Measurements from ENCODE around the gene BACH1. TPM values are rescaled to one million over a fixed set of nuclear protein-coding genes. Genes with fewer than 3 reads are reported as not detected.

BACH1 gene
- total RNA-seq, 1 experiment from 2014 or later, result 48.7 TPM

- no peak overlapping the region for H3K27ac Mint-ChIP-seq
- TF ChIP-seq EMX1 (CRISPR knock-in tag; IDR thresholded peaks at IDR 0.05), result no peak
- TF ChIP-seq, protein P1, sequence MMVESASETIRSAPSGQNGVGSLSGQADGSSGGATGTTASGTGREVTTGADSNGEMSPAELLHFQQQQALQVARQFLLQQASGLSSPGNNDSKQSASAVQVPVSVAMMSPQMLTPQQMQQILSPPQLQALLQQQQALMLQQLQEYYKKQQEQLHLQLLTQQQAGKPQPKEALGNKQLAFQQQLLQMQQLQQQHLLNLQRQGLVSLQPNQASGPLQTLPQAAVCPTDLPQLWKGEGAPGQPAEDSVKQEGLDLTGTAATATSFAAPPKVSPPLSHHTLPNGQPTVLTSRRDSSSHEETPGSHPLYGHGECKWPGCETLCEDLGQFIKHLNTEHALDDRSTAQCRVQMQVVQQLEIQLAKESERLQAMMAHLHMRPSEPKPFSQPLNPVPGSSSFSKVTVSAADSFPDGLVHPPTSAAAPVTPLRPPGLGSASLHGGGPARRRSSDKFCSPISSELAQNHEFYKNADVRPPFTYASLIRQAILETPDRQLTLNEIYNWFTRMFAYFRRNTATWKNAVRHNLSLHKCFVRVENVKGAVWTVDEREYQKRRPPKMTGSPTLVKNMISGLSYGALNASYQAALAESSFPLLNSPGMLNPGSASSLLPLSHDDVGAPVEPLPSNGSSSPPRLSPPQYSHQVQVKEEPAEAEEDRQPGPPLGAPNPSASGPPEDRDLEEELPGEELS (CRISPR knock-in tag; IDR thresholded peaks at IDR 0.05), result no peak
- TF ChIP-seq, protein P2, sequence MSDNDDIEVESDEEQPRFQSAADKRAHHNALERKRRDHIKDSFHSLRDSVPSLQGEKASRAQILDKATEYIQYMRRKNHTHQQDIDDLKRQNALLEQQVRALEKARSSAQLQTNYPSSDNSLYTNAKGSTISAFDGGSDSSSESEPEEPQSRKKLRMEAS (CRISPR knock-in tag; IDR thresholded peaks at IDR 0.05), result no peak
- no peak for TF ChIP-seq HMGA2 (CRISPR knock-in tag; IDR thresholded peaks at IDR 0.05)
- ATAC-seq, result no peak
- H3K27me3 Mint-ChIP-seq (ENCODE audit: low read depth), result peaks cover 15% of the 10 kb centered on the region
- no peak for DNase-seq (ENCODE audit: low spot score)
- H3K4me1 Mint-ChIP-seq, result peaks cover 33% of the 10 kb centered on the region
- no peaks in the 10 kb centered on the region for H3K9me3 Mint-ChIP-seq
- no peak overlapping the region for H3K4me3 Mint-ChIP-seq
- ChIA-PET POLR2A (no interaction called here), CTCF (no interaction called here)
- no peaks in the 10 kb centered on the region for H3K36me3 Mint-ChIP-seq
These were observed 3.6 kb upstream of the BACH1 start for GRCh38 chr21:29295066-29295650.

- TF ChIP-seq HMGXB4 (CRISPR knock-in tag; IDR thresholded peaks at IDR 0.05), result no peak
- ChIA-PET CTCF (interaction anchor here (1.0 kb wide), 1 partner anchor 80 kb away, joined by 3 read pairs; no protein-coding TSS in a partner anchor), POLR2A (no interaction called here)
- DNase-seq (ENCODE audit: low spot score) (no peak), ATAC-seq (no peak)
- no peak overlapping the region for H3K27ac Mint-ChIP-seq
- peaks cover 34% of the 10 kb centered on the region for H3K4me1 Mint-ChIP-seq
- no peak overlapping the region for H3K4me3 Mint-ChIP-seq
- H3K27me3 Mint-ChIP-seq (ENCODE audit: low read depth), result peaks cover 15% of the 10 kb centered on the region
- H3K9me3 Mint-ChIP-seq, result no peaks in the 10 kb centered on the region
- no peaks in the 10 kb centered on the region for H3K36me3 Mint-ChIP-seq
These were observed 2.3 kb upstream of the BACH1 start for GRCh38 chr21:29296446-29296845.

- Mint-ChIP-seq H3K4me1 (peaks cover 47% of the 10 kb centered on the region), H3K27me3 (ENCODE audit: low read depth) (peaks cover 15% of the 10 kb centered on the region), H3K36me3 (no peaks in the 10 kb centered on the region), H3K4me3 (peak overlapping the region; percentile 73), H3K27ac (no peak overlapping the region), H3K9me3 (no peaks in the 10 kb centered on the region)
- ChIA-PET POLR2A (interaction anchor here (0.9 kb wide), 1 partner anchor 9 kb away, joined by 4 read pairs; no protein-coding TSS in a partner anchor), CTCF (interaction anchor here (1.3 to 1.4 kb wide), 3 partner anchors 51 to 123 kb away, joined by 3 to 7 read pairs (median 5); no protein-coding TSS in a partner anchor)
- ATAC-seq (no peak), DNase-seq (ENCODE audit: low spot score) (no peak)
- TF ChIP-seq CBFB (CRISPR knock-in tag; IDR thresholded peaks at IDR 0.05; ENCODE audit: low read depth) (no peak), RELA (CRISPR knock-in tag; IDR thresholded peaks at IDR 0.05; ENCODE audit: borderline replicate concordance) (no peak), HMGXB4 (CRISPR knock-in tag; IDR thresholded peaks at IDR 0.05) (no peak), SMAD3 (CRISPR knock-in tag; IDR thresholded peaks at IDR 0.05; ENCODE audit: borderline replicate concordance) (no peak), ETV6 (CRISPR knock-in tag; IDR thresholded peaks at IDR 0.05) (no peak), JAZF1 (CRISPR knock-in tag; IDR thresholded peaks at IDR 0.05) (no peak), ZNF317 (CRISPR knock-in tag; IDR thresholded peaks at IDR 0.05; ENCODE audit: borderline replicate concordance, low read depth) (no peak), HMGA2 (CRISPR knock-in tag; IDR thresholded peaks at IDR 0.05) (no peak), CREB1 (CRISPR knock-in tag; IDR thresholded peaks at IDR 0.05) (no peak), ZNF219 (CRISPR knock-in tag; IDR thresholded peaks at IDR 0.05; ENCODE audit: borderline replicate concordance) (no peak), PREB (CRISPR knock-in tag; IDR thresholded peaks at IDR 0.05; ENCODE audit: borderline replicate concordance) (no peak)
- TF ChIP-seq, protein P3, sequence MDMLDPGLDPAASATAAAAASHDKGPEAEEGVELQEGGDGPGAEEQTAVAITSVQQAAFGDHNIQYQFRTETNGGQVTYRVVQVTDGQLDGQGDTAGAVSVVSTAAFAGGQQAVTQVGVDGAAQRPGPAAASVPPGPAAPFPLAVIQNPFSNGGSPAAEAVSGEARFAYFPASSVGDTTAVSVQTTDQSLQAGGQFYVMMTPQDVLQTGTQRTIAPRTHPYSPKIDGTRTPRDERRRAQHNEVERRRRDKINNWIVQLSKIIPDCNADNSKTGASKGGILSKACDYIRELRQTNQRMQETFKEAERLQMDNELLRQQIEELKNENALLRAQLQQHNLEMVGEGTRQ (CRISPR knock-in tag; IDR thresholded peaks at IDR 0.05), result no peak
- TF ChIP-seq, protein P4, sequence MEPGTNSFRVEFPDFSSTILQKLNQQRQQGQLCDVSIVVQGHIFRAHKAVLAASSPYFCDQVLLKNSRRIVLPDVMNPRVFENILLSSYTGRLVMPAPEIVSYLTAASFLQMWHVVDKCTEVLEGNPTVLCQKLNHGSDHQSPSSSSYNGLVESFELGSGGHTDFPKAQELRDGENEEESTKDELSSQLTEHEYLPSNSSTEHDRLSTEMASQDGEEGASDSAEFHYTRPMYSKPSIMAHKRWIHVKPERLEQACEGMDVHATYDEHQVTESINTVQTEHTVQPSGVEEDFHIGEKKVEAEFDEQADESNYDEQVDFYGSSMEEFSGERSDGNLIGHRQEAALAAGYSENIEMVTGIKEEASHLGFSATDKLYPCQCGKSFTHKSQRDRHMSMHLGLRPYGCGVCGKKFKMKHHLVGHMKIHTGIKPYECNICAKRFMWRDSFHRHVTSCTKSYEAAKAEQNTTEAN (CRISPR knock-in tag; IDR thresholded peaks at IDR 0.05), result no peak
- TF ChIP-seq, protein P5, sequence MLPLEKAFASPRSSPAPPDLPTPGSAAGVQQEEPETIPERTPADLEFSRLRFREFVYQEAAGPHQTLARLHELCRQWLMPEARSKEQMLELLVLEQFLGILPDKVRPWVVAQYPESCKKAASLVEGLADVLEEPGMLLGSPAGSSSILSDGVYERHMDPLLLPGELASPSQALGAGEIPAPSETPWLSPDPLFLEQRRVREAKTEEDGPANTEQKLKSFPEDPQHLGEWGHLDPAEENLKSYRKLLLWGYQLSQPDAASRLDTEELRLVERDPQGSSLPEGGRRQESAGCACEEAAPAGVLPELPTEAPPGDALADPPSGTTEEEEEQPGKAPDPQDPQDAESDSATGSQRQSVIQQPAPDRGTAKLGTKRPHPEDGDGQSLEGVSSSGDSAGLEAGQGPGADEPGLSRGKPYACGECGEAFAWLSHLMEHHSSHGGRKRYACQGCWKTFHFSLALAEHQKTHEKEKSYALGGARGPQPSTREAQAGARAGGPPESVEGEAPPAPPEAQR (CRISPR knock-in tag; IDR thresholded peaks at IDR 0.05), result no peak
These were observed 1.0 kb upstream of the BACH1 start for GRCh38 chr21:29297483-29298347.

All from WTC11 (cell line).